Lower lobe of right lung (tissue), 2 donors: ENCODE results near the gene MYO1E. TPM values are rescaled to one million over a fixed set of nuclear protein-coding genes. Genes with fewer than 3 reads are reported as not detected.

ENCODE experiments used
- ATAC-seq, 2 donors: fragments of 200-7000 bp; cut with Tn5 transposase; one replicate each; pipeline ENCODE4 v1.9.1; 2020 to 2022; ENCODE audit warnings: mild to moderate bottlenecking in 2 of 2, moderate library complexity in 2 of 2
- DNase-seq: peaks from one replicate; pipeline ENCODE4 v3.0.0-alpha.2; 2020
- H3K27ac ChIP-seq: fragments of 200-600 bp; one replicate; pipeline ENCODE4 v1.8.0; 2022
- H3K27me3 ChIP-seq: fragments of 200-600 bp; one replicate; pipeline ENCODE4 v1.8.0; 2022; ENCODE audit warnings: low read depth
- H3K36me3 ChIP-seq: fragments of 200-600 bp; one replicate; pipeline ENCODE4 v1.8.0; 2022; ENCODE audit warnings: mild to moderate bottlenecking
- H3K4me1 ChIP-seq: fragments of 200-600 bp; one replicate; pipeline ENCODE4 v1.8.0; 2022
- H3K4me3 ChIP-seq: fragments of 200-600 bp; one replicate; pipeline ENCODE4 v1.8.0; 2022; ENCODE audit warnings: mild to moderate bottlenecking
- H3K9me3 ChIP-seq: fragments of 200-600 bp; one replicate; pipeline ENCODE4 v1.8.0; 2022
- intact Hi-C: fragments of 100-400 bp; cut with DNase I; formaldehyde crosslinking; loops from one replicate; pipeline ENCODE4 v1.11.0; 2022
- total RNA-seq: library from RNA; stranded (reverse); fragmentation: NEBNext Ultra II Directional; extraction: Animal tissue kit (Norgen Biotek cat#: 25700); gene quantifications from one replicate; pipeline ENCODE4 v1.2.1, GENCODE V29; 2021
- TF ChIP-seq, protein P1 (sequence below): fragments of 200-600 bp; IDR thresholded peaks from one replicate; pipeline ENCODE4 v1.8.0; 2022; ENCODE audit warnings: antibody characterized with exemption, mild to moderate bottlenecking
- donor health status: DM: no; HTN: yes; CAD: no; lungs with severe emphysema.

The MYO1E gene
- total RNA-seq, 1 donor from 2014 or later: 59.4 TPM

DNA sequence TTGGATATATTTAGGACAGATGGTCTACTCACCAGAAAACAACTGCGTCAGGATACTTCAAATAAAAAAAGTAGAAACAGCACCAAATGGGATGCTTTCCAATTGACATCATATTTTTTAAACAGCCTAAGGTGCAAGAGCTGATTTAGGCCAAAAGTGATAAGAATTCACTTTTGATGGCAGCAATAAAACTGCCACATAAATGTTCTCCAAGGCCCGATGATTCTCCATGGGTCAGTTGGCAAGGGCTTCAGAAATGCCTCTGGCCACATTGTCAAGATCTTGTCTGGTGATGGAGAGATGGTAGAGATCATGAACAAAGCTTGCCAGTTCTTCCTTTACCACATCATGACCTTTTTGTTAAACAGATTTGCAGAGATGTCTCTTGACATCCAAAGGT lies 127.1 kb downstream of the MYO1E start:
- H3K4me3 ChIP-seq: no peak overlapping the region
- TF ChIP-seq, protein P1, sequence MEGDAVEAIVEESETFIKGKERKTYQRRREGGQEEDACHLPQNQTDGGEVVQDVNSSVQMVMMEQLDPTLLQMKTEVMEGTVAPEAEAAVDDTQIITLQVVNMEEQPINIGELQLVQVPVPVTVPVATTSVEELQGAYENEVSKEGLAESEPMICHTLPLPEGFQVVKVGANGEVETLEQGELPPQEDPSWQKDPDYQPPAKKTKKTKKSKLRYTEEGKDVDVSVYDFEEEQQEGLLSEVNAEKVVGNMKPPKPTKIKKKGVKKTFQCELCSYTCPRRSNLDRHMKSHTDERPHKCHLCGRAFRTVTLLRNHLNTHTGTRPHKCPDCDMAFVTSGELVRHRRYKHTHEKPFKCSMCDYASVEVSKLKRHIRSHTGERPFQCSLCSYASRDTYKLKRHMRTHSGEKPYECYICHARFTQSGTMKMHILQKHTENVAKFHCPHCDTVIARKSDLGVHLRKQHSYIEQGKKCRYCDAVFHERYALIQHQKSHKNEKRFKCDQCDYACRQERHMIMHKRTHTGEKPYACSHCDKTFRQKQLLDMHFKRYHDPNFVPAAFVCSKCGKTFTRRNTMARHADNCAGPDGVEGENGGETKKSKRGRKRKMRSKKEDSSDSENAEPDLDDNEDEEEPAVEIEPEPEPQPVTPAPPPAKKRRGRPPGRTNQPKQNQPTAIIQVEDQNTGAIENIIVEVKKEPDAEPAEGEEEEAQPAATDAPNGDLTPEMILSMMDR: no peak
- H3K4me1 ChIP-seq: no peaks in the 10 kb centered on the region
- DNase-seq (no peak), ATAC-seq (no peak)
- intact Hi-C loops: no loop called here
- H3K36me3 ChIP-seq: no peaks in the 10 kb centered on the region
- no peak overlapping the region for H3K27ac ChIP-seq
- H3K9me3 ChIP-seq: no peaks in the 10 kb centered on the region
- H3K27me3 ChIP-seq: no peaks in the 10 kb centered on the region

DNA sequence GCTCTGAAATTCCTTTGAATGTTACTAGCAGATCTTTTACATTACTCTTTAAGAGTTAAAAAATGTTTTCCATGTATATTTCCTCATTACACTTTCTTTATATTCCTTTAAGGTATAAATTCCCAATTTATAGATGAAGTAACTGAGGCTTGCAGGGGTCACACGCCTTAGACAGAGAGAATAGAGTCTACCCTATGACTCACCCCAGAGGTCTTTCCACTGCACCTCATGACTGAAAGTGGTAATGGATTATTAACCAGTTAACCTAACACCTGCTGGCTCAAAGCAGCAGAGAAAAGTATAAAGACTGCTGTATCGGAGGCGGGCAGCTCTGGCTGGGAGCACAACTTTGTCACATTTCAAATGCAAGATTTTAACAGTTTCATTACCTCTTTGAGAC lies 128.3 kb downstream of the MYO1E start:
- Histone ChIP-seq H3K4me1 (no peaks in the 10 kb centered on the region), H3K27me3 (no peaks in the 10 kb centered on the region), H3K9me3 (no peaks in the 10 kb centered on the region), H3K36me3 (no peaks in the 10 kb centered on the region), H3K4me3 (no peak overlapping the region), H3K27ac (no peak overlapping the region)
- ATAC-seq (no peak), DNase-seq (no peak)
- intact Hi-C loops: no loop called here
- TF ChIP-seq, protein P1: no peak

DNA sequence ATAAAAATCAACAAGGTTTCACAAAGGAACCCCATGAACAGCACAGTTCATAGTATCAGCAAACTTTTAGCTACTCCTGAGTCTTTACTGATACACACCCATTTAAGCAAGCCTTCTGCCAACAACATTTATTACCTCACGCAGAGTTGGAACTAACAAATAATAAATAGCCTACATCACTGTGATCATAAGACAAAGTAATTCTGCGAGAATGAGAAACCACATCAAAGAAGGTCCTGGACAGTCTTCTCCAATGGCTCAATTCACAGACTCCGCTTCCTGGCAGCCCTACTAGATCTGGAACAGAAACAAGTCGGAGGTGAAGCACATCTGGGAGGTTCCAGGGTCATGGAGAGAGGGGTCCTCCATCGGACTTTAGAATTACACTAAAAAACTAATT lies 129.0 kb downstream of the MYO1E start:
- TF ChIP-seq, protein P1: no peak
- no peaks in the 10 kb centered on the region for H3K9me3 ChIP-seq
- H3K4me3 ChIP-seq: no peak overlapping the region
- no peaks in the 10 kb centered on the region for H3K4me1 ChIP-seq
- H3K36me3 ChIP-seq: no peaks in the 10 kb centered on the region
- DNase-seq (no peak), ATAC-seq (no peak)
- H3K27me3 ChIP-seq: no peaks in the 10 kb centered on the region
- H3K27ac ChIP-seq: no peak overlapping the region
- intact Hi-C loops: no loop called here

DNA sequence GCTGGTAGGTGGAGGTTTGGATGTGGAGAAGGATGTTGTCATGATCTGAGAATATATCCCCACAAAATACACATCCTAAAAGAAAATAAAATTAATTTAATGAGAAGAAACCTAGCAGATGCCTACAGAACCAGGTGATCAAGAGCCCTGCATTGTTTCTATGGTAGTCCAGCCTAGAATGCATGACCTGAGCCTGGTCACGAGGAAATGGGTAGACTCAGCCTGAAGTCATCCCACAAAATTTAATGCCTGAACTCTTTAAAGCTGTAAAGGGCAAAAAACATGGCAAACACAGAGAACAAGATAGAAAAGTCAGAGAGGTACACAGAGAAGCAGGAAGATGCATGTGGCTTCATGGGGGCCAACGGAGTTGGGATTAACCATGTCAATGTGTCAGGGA lies 130.0 kb downstream of the MYO1E start:
- TF ChIP-seq, protein P1: no peak
- Histone ChIP-seq H3K4me1 (peaks cover under 1% of the 10 kb centered on the region), H3K4me3 (no peak overlapping the region), H3K9me3 (no peaks in the 10 kb centered on the region), H3K36me3 (no peaks in the 10 kb centered on the region), H3K27me3 (no peaks in the 10 kb centered on the region), H3K27ac (no peak overlapping the region)
- ATAC-seq: no peak
- intact Hi-C loops: no loop called here
- DNase-seq: no peak

DNA sequence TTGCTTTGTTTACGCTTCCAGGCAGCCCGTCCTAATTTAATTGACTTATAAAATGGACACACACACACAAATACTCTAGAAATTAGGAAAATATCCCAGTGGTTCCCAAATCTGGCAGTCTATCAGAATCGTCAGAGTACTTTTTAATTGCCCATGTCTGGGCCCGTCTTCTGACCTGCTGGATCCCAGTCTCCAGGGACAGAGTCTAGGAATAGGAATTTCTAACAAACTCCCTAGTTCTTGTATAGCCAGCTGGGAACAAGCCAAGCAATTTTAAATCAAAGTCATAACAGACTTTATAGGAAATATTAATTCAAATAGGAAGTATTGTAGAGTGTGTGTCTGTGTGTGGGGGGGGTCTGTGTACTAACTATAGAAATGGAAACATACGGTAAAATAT lies 132.6 kb downstream of the MYO1E start:
- intact Hi-C loops: no loop called here
- no peak for DNase-seq
- no peak for ATAC-seq
- Histone ChIP-seq H3K36me3 (no peaks in the 10 kb centered on the region), H3K27ac (no peak overlapping the region), H3K9me3 (no peaks in the 10 kb centered on the region), H3K4me1 (peaks cover 13% of the 10 kb centered on the region), H3K27me3 (no peaks in the 10 kb centered on the region), H3K4me3 (no peak overlapping the region)
- TF ChIP-seq, protein P1: no peak

DNA sequence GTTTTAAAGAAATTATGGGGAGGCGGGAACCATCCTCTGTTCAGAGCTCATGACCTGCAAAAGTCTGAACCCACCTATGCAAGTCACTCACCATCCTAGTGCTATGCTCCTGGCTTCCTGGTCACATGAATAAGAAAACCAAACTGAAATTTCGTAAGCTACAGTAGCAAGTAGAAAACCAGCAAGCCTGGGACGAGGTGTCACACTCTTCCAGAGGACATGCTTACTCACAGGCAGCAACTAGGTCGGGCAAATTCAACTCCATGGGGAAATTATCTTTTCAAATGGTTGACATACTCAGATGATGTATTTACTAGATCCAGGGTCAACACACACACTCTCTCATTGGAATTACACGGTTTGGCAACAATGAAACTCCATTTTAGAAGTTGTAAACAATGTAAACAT lies 134.7 kb downstream of the MYO1E start:
- Histone ChIP-seq H3K36me3 (no peaks in the 10 kb centered on the region), H3K4me1 (peaks cover 14% of the 10 kb centered on the region), H3K27ac (no peak overlapping the region), H3K4me3 (no peak overlapping the region), H3K27me3 (no peaks in the 10 kb centered on the region), H3K9me3 (no peaks in the 10 kb centered on the region)
- ATAC-seq (no peak), DNase-seq (no peak)
- intact Hi-C loops: no loop called here
- TF ChIP-seq, protein P1: no peak
